GM12891 (cell line): ENCODE results near the gene RGS3.

ENCODE experiments used
- POLR2A ChIP-seq: IDR thresholded peaks from 2 replicates; pipeline ENCODE4 v1.6.1; 2011; ENCODE audit warnings: low read depth, low read length, control low read depth
- POLR2AphosphoS5 ChIP-seq: IDR thresholded peaks from 2 replicates; pipeline ENCODE4 v1.6.1; 2011; ENCODE audit warnings: low read depth, low read length, control low read depth
- TAF1 ChIP-seq: IDR thresholded peaks from 2 replicates; pipeline ENCODE4 v1.6.1; 2011; ENCODE audit warnings: low read depth, low read length, control low read depth

- TF ChIP-seq POLR2AphosphoS5: no peak
- TF ChIP-seq POLR2A: no peak
- no peak for TF ChIP-seq TAF1
Measured at GRCh38 chr9:113580954-113581311, 117.4 kb downstream of the RGS3 start.
